ELF-1 (cell line): Measurements from ENCODE around the gene DAB2IP.

Experiments used
- DNase-seq: peaks from one replicate; pipeline ENCODE4 v3.0.0-alpha.2; 2016; ENCODE audit warnings: low read depth, low spot score

Gene DAB2IP

DNA sequence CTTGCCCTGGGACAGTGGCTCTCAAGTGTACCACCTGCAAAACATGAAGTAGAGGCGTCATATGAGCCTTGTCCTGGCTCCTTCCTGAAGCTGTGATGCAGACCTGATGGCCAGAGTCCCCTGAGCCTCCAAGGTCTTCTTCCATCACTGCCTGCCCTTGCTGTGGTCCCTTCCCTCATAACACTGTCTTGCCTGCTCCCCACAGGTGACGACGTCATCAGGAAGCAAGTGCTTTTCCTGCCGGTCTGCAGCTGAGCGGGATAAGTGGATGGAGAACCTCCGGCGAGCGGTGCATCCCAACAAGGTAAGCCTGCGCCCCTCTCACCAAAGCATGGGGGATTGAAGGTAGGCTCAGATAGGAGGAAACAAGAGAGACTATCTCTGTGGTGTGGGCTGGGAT is 107.3 kb downstream of the DAB2IP start:
- DNase-seq = no peak

GRCh38 chr9:121759996-121760395 is 108.6 kb downstream of the DAB2IP start:
- DNase-seq = no peak

GRCh38 chr9:121760571-121760970 is 109.1 kb downstream of the DAB2IP start:
- DNase-seq = no peak

DNA sequence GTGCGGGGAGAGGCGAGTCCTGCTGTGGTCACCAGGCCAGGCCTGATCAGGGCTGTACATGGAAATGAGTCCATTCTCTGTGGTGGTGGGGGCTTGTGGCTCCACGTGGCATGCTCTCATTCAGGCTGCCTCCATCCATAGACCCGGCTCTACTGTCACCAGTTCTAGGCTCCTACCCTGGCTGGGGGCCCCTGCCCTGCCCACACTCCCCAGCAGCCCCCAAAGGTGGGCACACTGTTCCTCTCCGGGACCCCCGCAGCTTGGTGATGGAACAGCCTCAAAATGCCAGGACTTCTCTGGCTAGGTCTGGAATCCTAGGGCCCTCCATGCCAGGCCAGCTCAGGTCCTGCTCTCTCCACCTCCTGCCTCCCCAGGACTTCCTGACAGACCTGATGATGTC is 111.7 kb downstream of the DAB2IP start:
- no peak for DNase-seq

- DNase-seq = no peak
Measured at GRCh38 chr9:121763561-121764370, 112.3 kb downstream of the DAB2IP start.

- no peak for DNase-seq
Measured at GRCh38 chr9:121764371-121764730, 112.9 kb downstream of the DAB2IP start.

DNA sequence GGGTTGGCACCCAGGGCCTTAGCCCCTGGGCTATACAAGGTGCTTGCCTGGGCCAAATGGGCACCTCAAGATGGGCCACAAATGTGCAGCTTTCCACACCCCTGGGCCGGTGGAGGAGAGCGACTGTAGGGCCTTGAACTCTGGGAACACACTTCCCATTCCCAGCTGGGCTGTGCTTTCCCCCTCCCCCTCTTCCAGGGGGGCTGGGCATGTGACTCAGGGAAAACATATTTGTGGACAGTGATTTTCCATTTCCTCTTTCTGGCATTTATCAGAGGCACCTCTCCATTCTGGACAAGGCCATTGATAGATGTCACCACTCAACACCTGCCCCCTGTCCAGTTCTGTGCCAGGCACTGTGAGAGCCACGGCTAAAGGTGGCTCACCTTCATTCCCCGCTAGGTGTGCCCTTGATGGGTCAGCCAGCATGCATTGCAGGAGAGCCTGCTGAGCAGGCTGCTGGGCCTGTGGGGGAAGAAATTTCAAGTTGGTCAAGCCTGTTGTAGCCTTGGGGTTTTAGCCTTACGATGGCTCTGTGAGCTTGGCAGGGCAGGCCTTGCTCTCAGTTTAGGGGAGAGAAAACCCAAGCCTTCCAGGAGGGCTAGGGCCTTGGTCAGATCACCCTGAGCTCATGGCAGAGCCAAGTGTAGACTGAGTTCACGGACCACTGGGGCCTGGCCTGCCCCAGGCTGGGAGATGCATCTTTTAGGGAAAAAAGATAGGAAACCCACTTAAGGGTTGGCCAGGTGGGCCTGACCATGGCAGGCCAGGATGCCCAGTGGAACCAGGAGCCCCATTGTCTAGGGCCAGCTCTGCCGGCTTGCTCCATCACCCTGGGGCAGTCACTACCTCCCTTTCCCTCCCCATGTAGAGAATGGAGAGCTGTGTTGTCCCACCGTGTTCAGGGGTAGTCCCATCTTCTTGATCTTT is 113.9 kb downstream of the DAB2IP start:
- DNase-seq = peak; percentile 40

DNA sequence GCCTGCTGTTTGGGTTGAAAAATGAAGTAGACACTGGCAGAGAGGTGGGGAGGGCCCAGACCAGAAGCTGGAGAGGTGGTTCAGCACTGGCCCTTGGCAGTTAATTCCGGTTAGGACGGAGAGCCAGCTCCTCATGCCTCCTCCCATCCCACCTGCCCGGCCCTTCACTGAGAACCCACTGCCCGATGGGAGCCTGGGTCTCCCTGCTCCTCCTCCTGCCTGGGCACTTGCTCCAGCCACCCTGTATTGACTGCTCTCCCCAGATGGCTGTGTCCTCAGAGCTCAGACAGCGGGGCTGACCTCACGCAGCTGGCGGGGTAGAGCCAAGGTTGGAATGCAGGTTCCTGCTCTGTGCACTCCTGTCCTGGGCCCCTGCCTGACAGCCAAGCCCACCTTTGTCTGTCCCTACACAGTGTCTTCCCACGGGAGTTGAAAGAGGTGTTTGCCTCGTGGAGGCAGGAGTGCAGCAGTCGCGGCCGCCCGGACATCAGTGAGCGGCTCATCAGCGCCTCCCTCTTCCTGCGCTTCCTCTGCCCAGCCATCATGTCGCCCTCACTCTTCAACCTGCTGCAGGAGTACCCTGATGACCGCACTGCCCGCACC is 114.7 kb downstream of the DAB2IP start:
- no peak for DNase-seq

DNA sequence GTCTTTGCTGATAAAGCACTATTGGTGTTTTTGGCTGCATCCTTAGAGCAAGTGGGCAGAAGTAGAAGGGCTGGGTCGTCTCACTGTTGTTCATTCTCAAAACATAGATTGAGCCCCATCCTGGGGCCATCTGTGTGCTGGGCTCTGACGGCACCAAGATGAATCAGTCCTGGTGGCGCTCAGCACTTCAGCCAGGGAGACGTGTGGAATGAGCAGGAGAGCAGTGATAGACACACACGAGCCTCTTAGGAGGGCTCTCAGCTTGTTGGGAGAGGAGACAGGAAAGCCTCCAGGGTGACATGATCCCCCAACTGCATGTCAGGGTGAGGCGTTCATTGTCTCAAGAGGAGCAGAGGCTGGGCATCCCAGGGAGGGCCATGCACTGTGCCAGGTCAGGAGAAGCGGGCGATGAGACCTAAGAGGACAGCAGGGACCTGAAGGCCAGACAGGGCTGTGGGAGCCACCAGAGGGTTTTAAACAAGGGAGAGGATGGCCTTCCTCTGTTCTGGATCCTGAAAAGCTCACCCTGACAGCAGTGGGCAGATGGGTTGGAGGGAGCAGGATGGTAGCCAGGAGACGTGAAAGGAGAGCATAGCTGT is 115.8 kb downstream of the DAB2IP start:
- no peak for DNase-seq

- DNase-seq = no peak
Measured at GRCh38 chr9:121768416-121769015, 117.1 kb downstream of the DAB2IP start.

DNA sequence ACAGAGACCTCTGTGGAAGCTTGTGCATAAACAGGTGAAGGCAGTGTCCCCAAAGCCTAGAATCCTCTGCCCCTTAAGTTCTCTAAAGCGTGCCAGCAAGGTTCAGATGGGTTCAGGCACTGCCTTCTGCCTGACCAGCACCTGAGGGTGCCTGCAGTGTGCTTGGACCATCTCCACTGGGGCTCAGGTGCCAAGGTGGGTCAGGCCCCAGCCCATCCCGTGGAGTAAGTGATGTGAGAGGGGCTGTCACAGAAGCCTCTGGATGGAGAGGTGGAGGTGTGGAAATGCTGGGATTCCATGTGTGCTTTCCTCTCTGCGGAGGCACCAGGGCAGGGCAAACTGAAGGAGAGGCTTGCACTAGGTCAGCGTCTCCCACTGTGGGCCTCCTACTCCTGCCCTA is 118.5 kb downstream of the DAB2IP start:
- DNase-seq = no peak

DNA sequence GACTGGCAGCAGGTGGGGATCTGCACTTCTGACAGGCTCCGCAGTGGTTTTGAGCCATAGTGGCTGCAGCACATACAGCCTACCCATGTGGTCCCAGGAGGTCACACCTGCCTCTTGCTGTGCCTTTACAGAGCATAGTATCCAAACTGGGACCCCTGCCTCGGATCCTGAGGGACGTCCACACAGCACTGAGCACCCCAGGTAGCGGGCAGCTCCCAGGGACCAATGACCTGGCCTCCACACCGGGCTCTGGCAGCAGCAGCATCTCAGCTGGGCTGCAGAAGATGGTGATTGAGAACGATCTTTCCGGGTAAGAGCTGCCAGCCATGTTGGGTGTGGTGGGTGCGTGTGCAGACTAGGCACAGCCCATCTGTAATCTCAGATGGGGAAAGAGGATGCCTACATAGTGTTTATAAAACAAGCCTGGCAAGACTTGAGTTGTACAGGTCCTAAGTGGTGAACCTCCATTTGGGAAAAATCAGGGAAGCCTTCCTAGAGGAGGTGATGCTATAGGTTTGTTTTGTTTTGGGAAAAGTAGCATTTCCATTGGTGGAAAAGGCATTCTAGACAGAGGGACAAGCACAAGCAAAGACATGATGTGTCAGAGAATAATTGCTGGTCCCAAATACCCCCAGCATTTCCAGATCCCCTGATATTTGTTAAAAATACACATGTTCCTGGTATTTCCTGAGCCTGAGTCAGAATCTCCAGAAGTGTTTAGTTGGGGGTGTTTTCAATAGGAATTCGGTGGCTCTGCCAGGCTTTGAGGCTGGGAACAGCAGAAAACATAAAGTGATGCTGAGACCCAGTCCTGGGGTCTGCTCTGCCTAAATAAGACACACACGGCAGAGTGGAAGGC is 119.2 kb downstream of the DAB2IP start:
- no peak for DNase-seq

DNA sequence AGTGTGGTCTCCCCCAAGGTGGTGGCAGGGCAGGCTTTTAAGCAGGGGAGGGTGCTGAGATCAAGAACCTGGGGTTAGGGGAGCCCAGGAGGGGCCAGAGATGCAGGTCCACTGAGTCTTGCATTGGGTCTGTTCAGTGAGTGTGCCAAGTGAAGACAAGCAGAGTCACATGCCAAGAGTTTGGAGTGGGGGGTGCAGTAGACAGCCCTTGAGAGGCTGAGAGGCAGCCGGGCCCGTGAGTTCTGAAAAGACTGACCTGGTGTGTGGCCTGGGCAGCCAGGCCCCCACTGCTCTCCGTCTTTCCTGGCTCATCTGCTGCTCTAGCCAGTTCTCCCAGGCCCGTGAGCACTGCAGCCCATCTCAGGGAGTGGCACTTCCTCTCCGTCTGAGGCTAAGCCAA is 120.0 kb downstream of the DAB2IP start:
- DNase-seq = no peak

GRCh38 chr9:121771851-121772599 is 120.6 kb downstream of the DAB2IP start:
- DNase-seq = no peak

DNA sequence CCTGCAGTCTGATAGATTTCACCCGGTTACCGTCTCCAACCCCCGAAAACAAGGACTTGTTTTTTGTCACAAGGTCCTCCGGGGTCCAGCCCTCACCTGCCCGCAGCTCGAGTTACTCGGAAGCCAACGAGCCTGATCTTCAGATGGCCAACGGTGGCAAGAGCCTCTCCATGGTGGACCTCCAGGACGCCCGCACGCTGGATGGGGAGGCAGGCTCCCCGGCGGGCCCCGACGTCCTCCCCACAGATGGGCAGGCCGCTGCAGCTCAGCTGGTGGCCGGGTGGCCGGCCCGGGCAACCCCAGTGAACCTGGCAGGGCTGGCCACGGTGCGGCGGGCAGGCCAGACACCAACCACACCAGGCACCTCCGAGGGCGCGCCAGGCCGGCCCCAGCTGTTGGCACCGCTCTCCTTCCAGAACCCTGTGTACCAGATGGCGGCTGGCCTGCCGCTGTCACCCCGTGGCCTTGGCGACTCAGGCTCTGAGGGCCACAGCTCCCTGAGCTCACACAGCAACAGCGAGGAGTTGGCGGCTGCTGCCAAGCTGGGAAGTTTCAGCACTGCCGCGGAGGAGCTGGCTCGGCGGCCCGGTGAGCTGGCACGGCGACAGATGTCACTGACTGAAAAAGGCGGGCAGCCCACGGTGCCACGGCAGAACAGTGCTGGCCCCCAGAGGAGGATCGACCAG is 121.3 kb downstream of the DAB2IP start:
- no peak for DNase-seq

DNA sequence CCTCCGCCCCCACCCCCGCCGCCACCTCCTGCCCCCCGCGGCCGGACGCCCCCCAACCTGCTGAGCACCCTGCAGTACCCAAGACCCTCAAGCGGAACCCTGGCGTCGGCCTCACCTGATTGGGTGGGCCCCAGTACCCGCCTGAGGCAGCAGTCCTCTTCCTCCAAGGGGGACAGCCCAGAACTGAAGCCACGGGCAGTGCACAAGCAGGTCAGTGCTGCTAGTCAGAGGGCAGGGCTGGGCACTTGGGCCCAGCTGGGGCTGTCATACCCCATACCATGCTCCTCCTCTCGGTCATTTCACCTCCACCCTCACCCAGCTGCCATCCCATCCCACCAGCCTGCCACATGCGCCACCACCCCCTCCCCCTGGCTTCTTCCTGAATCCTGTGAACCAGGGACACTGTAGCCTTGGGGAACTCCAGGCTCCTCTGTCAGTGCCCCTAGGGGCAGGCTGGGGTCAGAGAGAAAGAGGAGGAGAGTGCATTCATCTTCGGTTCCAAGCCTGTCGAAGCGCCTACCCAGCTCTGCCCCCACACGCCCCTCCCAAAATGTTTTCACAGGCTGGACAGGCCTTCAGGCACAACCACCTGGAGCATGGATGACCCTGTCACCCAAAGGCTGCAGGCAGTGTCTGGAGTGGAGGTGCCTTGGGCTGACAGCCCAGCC is 122.0 kb downstream of the DAB2IP start:
- no peak for DNase-seq

- DNase-seq = no peak
Measured at GRCh38 chr9:121773954-121774714, 122.7 kb downstream of the DAB2IP start.
